ENCODE results near the gene BHLHE40.

Gene BHLHE40

GRCh38 chr3:4979428-4980228 lies at the start of gene BHLHE40:
Gene BHLHE40, plus strand, starts transcription at chr3:4979437. Its CDS starts 282 bp downstream, at chr3:4979719.
- FAIRE-seq: no peak
- no peak for DNase-seq (ENCODE audit: low spot score)

- DNase-seq (ENCODE audit: low spot score): no peak
Measured at GRCh38 chr3:4930501-4930900, 48.7 kb upstream of the BHLHE40 start.

GRCh38 chr3:4934050-4934449 lies 45.2 kb upstream of the BHLHE40 start:
- FAIRE-seq: no peak

More at GRCh38 chr3:4930501-4930900, 48.7 kb upstream of the BHLHE40 start:
- no peak for FAIRE-seq

GRCh38 chr3:4935347-4935746 lies 43.9 kb upstream of the BHLHE40 start:
- FAIRE-seq (no peak), DNase-seq (ENCODE audit: low spot score) (no peak)

More at GRCh38 chr3:4934050-4934449, 45.2 kb upstream of the BHLHE40 start:
- no peak for DNase-seq (ENCODE audit: low spot score)

- FAIRE-seq (no peak), DNase-seq (ENCODE audit: low spot score) (no peak)
Measured at GRCh38 chr3:4936982-4937614, 42.1 kb upstream of the BHLHE40 start.

GRCh38 chr3:4938281-4938982 lies 40.8 kb upstream of the BHLHE40 start:
- DNase-seq (ENCODE audit: low spot score) (no peak), FAIRE-seq (no peak)

GRCh38 chr3:4939276-4939675 lies 40.0 kb upstream of the BHLHE40 start:
- no peak for FAIRE-seq
- DNase-seq (ENCODE audit: low spot score): no peak

- no peak for FAIRE-seq
- DNase-seq (ENCODE audit: low spot score): no peak
Measured at GRCh38 chr3:4940985-4941384, 38.3 kb upstream of the BHLHE40 start.

- FAIRE-seq (no peak), DNase-seq (ENCODE audit: low spot score) (peak; percentile 21)
Measured at GRCh38 chr3:4943549-4943948, 35.7 kb upstream of the BHLHE40 start.

GRCh38 chr3:4945324-4945723 lies 33.9 kb upstream of the BHLHE40 start:
- no peak for DNase-seq (ENCODE audit: low spot score)
- FAIRE-seq: no peak

GRCh38 chr3:4947028-4947427 lies 32.2 kb upstream of the BHLHE40 start:
- no peak for DNase-seq (ENCODE audit: low spot score)
- no peak for FAIRE-seq

- no peak for DNase-seq (ENCODE audit: low spot score)
- FAIRE-seq: no peak
Measured at GRCh38 chr3:4948395-4948794, 30.8 kb upstream of the BHLHE40 start.

- FAIRE-seq (no peak), DNase-seq (ENCODE audit: low spot score) (no peak)
Measured at GRCh38 chr3:4949004-4949403, 30.2 kb upstream of the BHLHE40 start.

GRCh38 chr3:4949659-4950058 lies 29.6 kb upstream of the BHLHE40 start:
- DNase-seq (ENCODE audit: low spot score) (no peak), FAIRE-seq (no peak)

GRCh38 chr3:4950351-4950784 lies 28.9 kb upstream of the BHLHE40 start:
- FAIRE-seq (no peak), DNase-seq (ENCODE audit: low spot score) (no peak)

GRCh38 chr3:4950948-4951347 lies 28.3 kb upstream of the BHLHE40 start:
- DNase-seq (ENCODE audit: low spot score) (no peak), FAIRE-seq (no peak)

GRCh38 chr3:4953119-4953518 lies 26.1 kb upstream of the BHLHE40 start:
- FAIRE-seq (peak; percentile 55), DNase-seq (ENCODE audit: low spot score) (peak; percentile 43)

- DNase-seq (ENCODE audit: low spot score) (no peak), FAIRE-seq (no peak)
Measured at GRCh38 chr3:4954256-4955000, 24.8 kb upstream of the BHLHE40 start.

- DNase-seq (ENCODE audit: low spot score): no peak
- no peak for FAIRE-seq
Measured at GRCh38 chr3:4956099-4956498, 23.1 kb upstream of the BHLHE40 start.

- no peak for FAIRE-seq
Measured at GRCh38 chr3:4956738-4957137, 22.5 kb upstream of the BHLHE40 start.

GRCh38 chr3:4957978-4958377 lies 21.3 kb upstream of the BHLHE40 start:
- DNase-seq (ENCODE audit: low spot score) (no peak), FAIRE-seq (no peak)

More at GRCh38 chr3:4956738-4957137, 22.5 kb upstream of the BHLHE40 start:
- DNase-seq (ENCODE audit: low spot score): no peak
